HEK293 (cell line): Measurements from ENCODE around the gene PSMD13.

ENCODE experiments used
- CTCF ChIP-seq: fragments of 450-650 bp; formaldehyde crosslinking; IDR thresholded peaks from 2 replicates; pipeline ENCODE4 v1.5.1; 2016; ENCODE audit warnings: missing biosample characterization, missing genetic modification characterization
- KLF1 ChIP-seq: fragments of 450-650 bp; formaldehyde crosslinking; IDR thresholded peaks from 2 replicates; pipeline ENCODE4 v1.5.1; 2016; ENCODE audit warnings: missing biosample characterization, missing genetic modification characterization
- KLF10 ChIP-seq: fragments of 450-650 bp; IDR thresholded peaks from 2 replicates; pipeline ENCODE4 v1.5.1; 2018; ENCODE audit warnings: missing biosample characterization, mild to moderate bottlenecking, missing genetic modification characterization
- KLF8 ChIP-seq: fragments of 450-650 bp; formaldehyde crosslinking; IDR thresholded peaks from 2 replicates; pipeline ENCODE4 v1.5.1; 2016; ENCODE audit warnings: missing biosample characterization, missing genetic modification characterization
- PBX3 ChIP-seq: sonication (generic); formaldehyde crosslinking; IDR thresholded peaks from 2 replicates; pipeline ENCODE4 v1.8.1; 2022; ENCODE audit warnings: mild to moderate bottlenecking, moderate library complexity, missing genetic modification reagents
- SALL2 ChIP-seq: fragments of 450-650 bp; formaldehyde crosslinking; IDR thresholded peaks from 2 replicates; pipeline ENCODE4 v1.5.0; 2017; ENCODE audit warnings: missing biosample characterization, mild to moderate bottlenecking, missing genetic modification characterization, borderline replicate concordance
- SP7 ChIP-seq: fragments of 450-650 bp; formaldehyde crosslinking; IDR thresholded peaks from 2 replicates; pipeline ENCODE4 v1.5.1; 2016; ENCODE audit warnings: missing biosample characterization, missing genetic modification characterization
- TCF7L2 ChIP-seq: IDR thresholded peaks from 2 replicates; pipeline ENCODE4 v1.6.1; 2011; ENCODE audit warnings: low read depth, mild to moderate bottlenecking, inconsistent platforms, low read length, moderate library complexity, borderline replicate concordance
- ZBTB11 ChIP-seq: fragments of 450-650 bp; formaldehyde crosslinking; conservative IDR thresholded peaks from 2 replicates; pipeline ENCODE4 v1.5.1; 2016; ENCODE audit warnings: low read depth, missing biosample characterization, missing genetic modification characterization
- ZBTB20 ChIP-seq: fragments of 450-650 bp; formaldehyde crosslinking; IDR thresholded peaks from 2 replicates; pipeline ENCODE4 v1.5.1; 2016; ENCODE audit warnings: missing biosample characterization, missing genetic modification characterization
- ZNF10 ChIP-seq: fragments of 450-650 bp; formaldehyde crosslinking; IDR thresholded peaks from 2 replicates; pipeline ENCODE4 v1.5.1; 2017; ENCODE audit warnings: missing biosample characterization, missing genetic modification characterization
- ZNF239 ChIP-seq: fragments of 450-650 bp; formaldehyde crosslinking; IDR thresholded peaks from 2 replicates; pipeline ENCODE4 v1.5.1; 2016; ENCODE audit warnings: missing biosample characterization, missing genetic modification characterization
- ZNF366 ChIP-seq: fragments of 450-650 bp; formaldehyde crosslinking; conservative IDR thresholded peaks from 2 replicates; pipeline ENCODE4 v1.5.1; 2016; ENCODE audit warnings: missing biosample characterization, missing genetic modification characterization
- ZNF433 ChIP-seq: fragments of 450-650 bp; formaldehyde crosslinking; IDR thresholded peaks from 2 replicates; pipeline ENCODE4 v1.5.1; 2016; ENCODE audit warnings: missing biosample characterization, missing genetic modification characterization, low read depth

GRCh38 chr11:282171-282570 lies 45.4 kb downstream of the PSMD13 start:
- no peak for TF ChIP-seq KLF8 (tag by site-specific recombination)
- no peak for TF ChIP-seq ZBTB11 (tag by site-specific recombination)
- TF ChIP-seq KLF10 (tag by site-specific recombination), result no peak
- TF ChIP-seq ZNF10 (tag by site-specific recombination), result no peak
- TF ChIP-seq ZNF433 (tag by site-specific recombination), result no peak
- no peak for TF ChIP-seq SP7 (tag by site-specific recombination)
- TF ChIP-seq ZBTB20, result no peak
- TF ChIP-seq KLF1 (tag by site-specific recombination), result no peak
- TF ChIP-seq CTCF, result no peak
- no peak for TF ChIP-seq SALL2 (tag by site-specific recombination)
- TF ChIP-seq TCF7L2, result no peak
- TF ChIP-seq ZNF366 (tag by site-specific recombination), result no peak
- TF ChIP-seq ZNF239 (tag by site-specific recombination), result no peak
- no peak for TF ChIP-seq PBX3
